PFSK-1 (cell line): ENCODE measurements around the gene RARB. TPM values are rescaled to one million over a fixed set of nuclear protein-coding genes. Genes with fewer than 3 reads are reported as not detected.

Experiments
- FOXP2 ChIP-seq: optimal IDR thresholded peaks from 2 replicates; pipeline ENCODE3; 2011; ENCODE audit warnings: borderline replicate concordance, control low read depth, inconsistent platforms; ENCODE audit not compliant: insufficient read depth; ENCODE audit errors: extremely low read length, extremely low read depth
- POLR2AphosphoS5 ChIP-seq: IDR thresholded peaks from 2 replicates; pipeline ENCODE4 v1.6.1; 2012; ENCODE audit warnings: low read depth, mild to moderate bottlenecking, control low read depth, low read length, moderate library complexity
- REST ChIP-seq, 2 experiments: IDR thresholded peaks; 2 replicates each; pipeline versions ENCODE4 v1.6.1 to v1.8.0; 2011 to 2012; ENCODE audit warnings: low read depth in 2 of 2, low read length in 2 of 2, control low read depth in 1 of 2, inconsistent platforms in 1 of 2, mild to moderate bottlenecking in 1 of 2, moderate library complexity in 1 of 2; ENCODE audit not compliant: insufficient read depth in 1 of 2
- SIN3A ChIP-seq: IDR thresholded peaks from 2 replicates; pipeline ENCODE4 v1.6.1; 2012; ENCODE audit warnings: mild to moderate bottlenecking, low read length, moderate library complexity, borderline replicate concordance; ENCODE audit not compliant: insufficient read depth
- TAF1 ChIP-seq: IDR thresholded peaks from 2 replicates; pipeline ENCODE4 v1.6.1; 2012; ENCODE audit warnings: low read length, control low read depth, borderline replicate concordance; ENCODE audit not compliant: insufficient read depth
- polyA plus RNA-seq: library from polyadenylated mRNA; unstranded; fragments of >200 nt; gene quantifications from one replicate; pipeline ENCODE4 v1.2.1, GENCODE V29; 2012; ENCODE audit warnings: low read depth, missing spikeins; ENCODE audit not compliant: insufficient read length

Gene RARB
- polyA plus RNA-seq = 2.9 TPM

- TF ChIP-seq FOXP2 = no peak
- TF ChIP-seq SIN3A = 0 out of 2 replicates have a peak, but pooled peaks have one; percentile 21
- TF ChIP-seq REST (IDR thresholded peaks at IDR 0.05; ENCODE audit: insufficient read depth in 1 of 2, low read depth in 2 of 2, low read length in 2 of 2) = no peak
- peak; percentile 90 for TF ChIP-seq POLR2AphosphoS5
- TF ChIP-seq TAF1 = peak; percentile 61; the same call in 1 of the 2 replicates
Measured at GRCh38 chr3:25427942-25428788, at the start of gene RARB. RARB (plus strand) TSS chr3:25428263; CDS start chr3:25428732, 469 bp downstream.

- no peak for TF ChIP-seq FOXP2
- no peak for TF ChIP-seq REST (IDR thresholded peaks at IDR 0.05; ENCODE audit: insufficient read depth in 1 of 2, low read depth in 2 of 2, low read length in 2 of 2)
- TF ChIP-seq SIN3A = no peak
- no peak for TF ChIP-seq TAF1
- no peak for TF ChIP-seq POLR2AphosphoS5
Measured at GRCh38 chr3:25378786-25379311, 49.2 kb upstream of the RARB start.

- no peak for TF ChIP-seq SIN3A
- no peak for TF ChIP-seq TAF1
- no peak for TF ChIP-seq REST (IDR thresholded peaks at IDR 0.05; ENCODE audit: insufficient read depth in 1 of 2, low read depth in 2 of 2, low read length in 2 of 2)
- no peak for TF ChIP-seq POLR2AphosphoS5
- no peak for TF ChIP-seq FOXP2
Measured at GRCh38 chr3:25380222-25380739, 47.8 kb upstream of the RARB start.

- TF ChIP-seq REST (IDR thresholded peaks at IDR 0.05; ENCODE audit: insufficient read depth in 1 of 2, low read depth in 2 of 2, low read length in 2 of 2) = no peak
- no peak for TF ChIP-seq TAF1
- TF ChIP-seq POLR2AphosphoS5 = no peak
- TF ChIP-seq SIN3A = no peak
- TF ChIP-seq FOXP2 = no peak
Measured at GRCh38 chr3:25381083-25381482, 47.0 kb upstream of the RARB start.
